ENCODE data around the gene WEE2.

DNA sequence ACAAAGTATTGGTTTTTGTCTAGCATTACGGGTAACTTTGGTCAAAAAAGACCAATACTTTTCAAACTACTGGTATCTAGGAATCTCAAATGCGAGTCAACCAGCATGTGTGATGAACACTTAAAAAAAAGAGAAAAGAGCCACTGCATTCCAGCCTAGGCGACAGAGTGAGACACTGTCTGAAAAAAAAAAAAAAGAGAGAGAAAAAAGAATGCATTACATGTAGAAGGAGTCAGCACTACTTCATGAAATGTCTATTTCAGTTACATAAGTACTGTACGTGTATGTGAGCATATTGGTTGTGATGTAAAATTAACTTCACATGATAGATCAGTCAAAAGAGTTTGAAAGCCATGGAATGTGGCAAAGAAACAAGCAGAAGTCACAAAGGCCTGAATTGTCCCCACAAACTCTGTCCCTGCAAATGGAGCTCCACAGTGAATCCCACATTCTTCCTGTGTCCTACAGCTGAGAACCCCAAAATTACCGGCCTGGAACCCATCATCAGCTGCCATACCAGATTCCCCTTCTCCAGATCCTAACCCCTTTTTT, 7.8 kb upstream of the WEE2 start:
- TF ChIP-seq CTCF (IDR thresholded peaks at IDR 0.05; ENCODE audit: borderline replicate concordance, extremely low read depth, low read length, poor library complexity, severe bottlenecking) (no peak), EZH2 (IDR thresholded peaks at IDR 0.05; ENCODE audit: borderline replicate concordance, low read depth, low read length, severe bottlenecking) (no peak)

All from DND-41 (cell line).